Superior temporal gyrus (tissue), 1 donor: ENCODE measurements around the gene PPP1R13B.

Source experiments
- DNase-seq: peaks from one replicate; pipeline ENCODE4 v3.0.0-alpha.2; 2016; ENCODE audit errors: extremely low spot score

PPP1R13B gene

GRCh38 chr14:103730490-103731035 lies 116.8 kb downstream of the PPP1R13B start:
- DNase-seq = no peak

DNA sequence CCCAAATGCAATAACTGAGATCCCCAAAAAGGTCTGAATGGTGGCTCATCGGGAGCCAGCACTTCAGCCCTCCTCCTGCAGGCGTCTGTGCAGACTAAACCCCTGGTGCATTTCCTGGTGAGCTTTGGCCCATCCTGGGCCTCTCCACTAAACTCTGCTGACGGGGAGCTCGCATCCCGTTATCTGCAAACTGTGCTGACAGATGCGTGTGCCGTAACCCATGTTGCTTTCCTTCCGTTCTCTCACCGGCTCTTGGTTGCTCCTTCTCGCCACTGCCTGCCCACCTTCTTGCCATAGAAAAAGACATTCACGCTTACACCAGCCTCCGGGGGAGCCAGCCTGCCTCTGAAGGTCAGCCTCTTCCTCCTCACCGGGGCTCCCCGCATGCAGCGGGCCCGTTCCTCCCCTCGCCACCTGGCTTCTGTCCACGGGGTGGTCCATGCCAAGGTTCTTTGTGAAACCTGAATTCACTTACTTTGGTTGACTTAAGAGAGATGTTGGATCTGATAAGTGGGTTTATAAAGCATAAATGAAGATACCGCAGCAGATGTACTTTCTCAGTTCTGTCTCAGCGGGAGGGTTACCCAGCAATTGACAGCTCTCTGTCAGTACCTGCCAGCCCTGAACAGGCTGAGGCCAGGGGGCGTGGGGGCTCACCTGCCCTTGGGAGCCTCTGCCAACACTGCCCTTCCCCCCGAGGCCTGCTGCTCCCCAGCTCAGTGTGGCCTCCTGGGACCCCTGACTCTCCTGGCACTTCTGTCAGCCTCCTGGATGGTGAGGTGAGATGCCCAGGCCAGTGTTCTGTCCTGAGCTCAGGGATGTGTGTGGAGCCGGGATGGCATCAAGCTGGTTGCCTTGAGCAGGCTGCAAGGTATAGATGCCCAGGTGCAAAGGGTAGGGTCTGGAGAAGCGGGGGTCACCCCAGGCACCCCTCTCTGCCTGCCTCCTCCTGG lies 117.6 kb downstream of the PPP1R13B start:
- DNase-seq = no peak

- peak; percentile 38 for DNase-seq
Observed at GRCh38 chr14:103728721-103729120, 118.7 kb downstream of the PPP1R13B start.

DNA sequence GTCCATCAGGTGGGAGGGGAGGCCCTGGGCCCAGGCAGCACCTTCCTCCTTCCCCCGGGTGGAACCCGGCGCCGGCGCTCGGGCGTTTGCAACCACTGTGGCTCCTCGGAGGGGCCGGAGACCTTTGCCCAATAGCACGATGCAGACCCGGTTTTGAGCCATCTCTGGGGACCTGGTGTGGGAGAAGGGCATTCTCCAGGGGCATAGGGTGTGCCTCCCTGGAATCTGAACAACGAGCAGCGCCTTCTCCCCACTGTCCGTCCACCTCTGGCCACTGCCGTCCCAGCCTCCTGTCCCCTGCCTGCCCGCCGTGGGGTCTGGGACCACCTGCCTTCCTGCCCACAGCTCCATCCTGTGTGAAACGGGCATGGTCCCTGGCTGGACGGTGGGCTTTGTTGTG lies 119.2 kb downstream of the PPP1R13B start:
- no peak for DNase-seq

- DNase-seq = no peak
Observed at GRCh38 chr14:103727313-103727980, 119.9 kb downstream of the PPP1R13B start.

- no peak for DNase-seq
Observed at GRCh38 chr14:103726474-103726873, 120.9 kb downstream of the PPP1R13B start.

DNA sequence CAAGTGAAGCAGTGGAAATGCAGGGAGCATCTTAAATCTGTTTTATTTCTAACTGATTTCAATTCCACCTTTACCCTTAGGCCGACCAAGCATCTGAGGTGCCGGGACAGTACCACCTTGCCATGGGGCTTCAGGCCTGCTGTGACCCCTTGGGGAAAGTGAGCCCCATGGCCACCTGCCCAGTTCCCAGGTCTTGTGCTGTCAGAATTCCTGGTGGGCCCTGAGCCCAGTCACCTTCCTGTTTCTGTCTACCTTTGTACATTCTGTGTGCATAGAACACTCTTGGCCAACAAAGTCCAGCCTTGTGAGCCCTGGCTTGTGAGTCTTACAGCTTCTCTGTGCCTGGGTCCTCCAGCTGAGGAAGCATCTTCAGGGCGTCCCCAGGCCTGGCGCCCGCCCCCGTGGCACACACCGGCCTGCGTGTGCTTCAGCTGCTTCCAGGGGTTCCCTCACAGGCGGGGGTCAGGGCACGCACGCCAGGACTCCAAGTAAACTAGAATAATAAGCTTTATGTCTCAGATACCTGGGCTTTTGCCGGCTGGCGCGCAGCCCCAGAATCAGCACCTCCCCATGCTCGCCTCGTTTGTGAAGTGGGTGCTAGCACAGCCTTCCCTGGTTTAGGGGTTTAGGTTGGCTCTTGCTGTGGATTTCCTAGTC lies 121.5 kb downstream of the PPP1R13B start:
- DNase-seq = no peak

- DNase-seq = no peak
Observed at GRCh38 chr14:103725001-103725682, 122.2 kb downstream of the PPP1R13B start.

- no peak for DNase-seq
Observed at GRCh38 chr14:103724116-103724515, 123.3 kb downstream of the PPP1R13B start.

DNA sequence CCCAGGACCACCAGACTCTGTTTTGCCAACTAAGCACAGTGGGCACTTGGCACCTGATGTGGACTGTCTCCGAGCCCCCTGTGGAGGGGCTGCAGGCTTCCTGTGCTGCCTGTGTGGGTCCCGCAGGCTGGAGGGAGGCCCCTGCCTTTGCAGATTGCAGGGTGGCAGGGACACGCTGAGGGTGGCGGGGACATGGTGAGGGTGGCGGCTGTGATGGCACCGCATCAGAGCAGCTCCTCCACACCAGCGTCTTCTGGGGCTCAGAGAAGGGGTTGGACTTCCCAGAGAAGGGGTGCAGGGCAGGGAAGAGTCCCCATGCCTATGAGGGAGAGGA lies 123.7 kb downstream of the PPP1R13B start:
- DNase-seq = no peak

GRCh38 chr14:103721334-103722120 lies 125.8 kb downstream of the PPP1R13B start:
- DNase-seq = peak; percentile 74

- no peak for DNase-seq
Observed at GRCh38 chr14:103719751-103720150, 127.6 kb downstream of the PPP1R13B start.

GRCh38 chr14:103718572-103718971 lies 128.8 kb downstream of the PPP1R13B start:
- DNase-seq = no peak

DNA sequence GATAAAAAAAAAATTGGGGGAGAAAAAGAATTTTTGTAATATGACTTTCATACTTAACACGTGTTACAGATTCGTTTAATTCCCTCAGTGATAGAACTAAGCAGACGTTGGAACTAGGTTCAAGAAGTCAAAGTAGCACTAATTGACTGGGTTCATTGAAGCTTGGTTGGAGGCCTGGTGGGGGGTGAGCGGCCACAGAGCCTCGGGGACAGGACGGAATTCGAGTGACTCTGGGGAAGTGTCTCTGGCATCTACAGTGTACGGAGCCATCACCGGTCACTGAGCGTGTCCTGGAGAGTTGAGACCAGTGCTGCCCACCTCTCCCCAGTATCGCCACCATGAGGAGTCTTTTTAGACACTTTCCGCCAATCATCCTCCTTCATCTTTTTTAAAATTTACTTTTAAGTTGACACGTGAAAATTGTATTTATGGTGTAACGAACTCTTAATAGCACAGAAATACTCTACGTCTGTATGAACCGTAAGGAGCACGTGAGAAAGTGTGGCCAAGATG lies 130.4 kb downstream of the PPP1R13B start:
- no peak for DNase-seq

DNA sequence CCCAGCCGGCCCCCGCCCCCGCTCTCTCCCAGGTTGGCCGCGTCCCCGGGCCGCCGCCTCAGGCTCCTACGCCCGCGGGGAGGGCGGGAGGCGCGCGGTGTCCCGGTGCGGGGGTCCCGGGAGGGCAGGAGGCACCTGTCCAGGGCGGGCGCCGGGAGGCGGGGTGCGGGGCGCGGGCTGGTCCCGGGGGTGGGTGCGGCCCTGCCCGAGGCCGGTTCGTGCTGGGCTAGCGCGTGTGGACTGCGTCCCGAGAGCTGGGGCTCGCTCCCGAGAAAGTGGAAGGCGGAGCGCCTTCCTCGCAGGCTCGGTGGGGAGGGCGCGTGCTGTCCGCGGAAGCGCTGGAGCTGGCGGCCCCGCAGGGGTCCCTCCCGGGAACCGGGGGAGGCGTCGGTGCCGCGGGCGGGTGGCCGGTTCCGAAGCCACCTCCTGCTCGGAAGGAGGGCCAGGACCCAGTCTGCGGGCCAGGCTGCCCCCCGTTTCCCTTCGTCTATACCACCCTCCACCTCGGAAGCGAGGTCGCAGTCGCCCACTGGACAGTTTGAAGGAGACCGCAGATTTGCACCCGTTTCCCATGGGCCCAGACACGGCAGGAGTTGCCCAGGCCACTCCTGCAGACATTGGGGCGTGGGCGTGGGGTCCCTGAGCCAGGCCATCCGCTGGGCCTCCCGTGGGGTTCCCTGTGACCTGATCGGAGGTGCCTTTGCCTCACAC lies 131.1 kb downstream of the PPP1R13B start:
- DNase-seq = no peak

GRCh38 chr14:103715052-103716000 lies 132.0 kb downstream of the PPP1R13B start, which contains the start of the genes XRCC3 and ZFYVE21:
TSS of gene XRCC3 (minus strand) at chr14:103715451. CDS start at chr14:103711087, 4,364 bp downstream.
TSS of gene ZFYVE21 (plus strand) at chr14:103715810. CDS start at chr14:103715842, 32 bp downstream.
- DNase-seq = peak; percentile 99

DNA sequence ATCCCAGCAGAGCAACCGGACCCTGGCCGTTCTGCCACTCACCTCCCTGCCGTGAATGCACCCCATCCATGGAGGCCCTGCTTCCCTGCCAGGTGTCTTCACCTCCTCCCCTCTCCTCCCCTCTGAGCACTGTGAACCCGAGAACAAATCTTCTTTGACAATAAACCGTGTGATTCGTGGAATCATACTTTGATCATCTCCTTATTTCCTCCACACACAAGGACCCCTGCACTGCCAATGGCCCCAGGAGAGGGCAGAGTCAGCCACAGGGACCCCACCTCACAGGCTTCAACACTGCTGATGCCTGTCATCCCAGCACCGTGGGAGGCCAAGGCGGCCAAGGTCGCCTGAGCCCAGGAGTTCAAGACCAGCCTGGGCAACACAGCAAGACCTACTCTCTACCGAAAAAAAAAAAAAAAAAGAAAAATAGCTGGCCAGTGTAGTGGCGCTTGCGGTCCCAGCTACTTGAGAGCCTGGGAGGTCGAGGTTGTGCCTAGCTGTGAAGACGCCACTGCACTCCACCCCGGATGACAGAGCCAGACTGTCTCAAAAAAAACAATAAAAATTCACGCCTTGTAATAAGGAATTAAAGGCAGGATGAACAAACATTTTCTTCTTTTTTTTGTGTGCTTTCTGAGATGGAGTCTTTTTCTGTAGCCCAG lies 133.2 kb downstream of the PPP1R13B start:
- DNase-seq = no peak
